Measurements from ENCODE around the gene SLC25A44. TPM values are rescaled to one million over a fixed set of nuclear protein-coding genes. Genes with fewer than 3 reads are reported as not detected.

SLC25A44 gene
- total RNA-seq, 1 donor from 2014 or later: 26.4 TPM

GRCh38 chr1:156155756-156156510 lies 38.0 kb upstream of the SLC25A44 start:
- H3K4me3 Mint-ChIP-seq: peak overlapping the region; percentile 39
- H3K27ac Mint-ChIP-seq: no peak overlapping the region
- CTCF ChIA-PET: interaction anchor here (1.9 kb wide), 1 partner anchor 69 kb away, joined by 9 read pairs; no protein-coding TSS in a partner anchor
- peaks cover 91% of the 10 kb centered on the region for H3K4me1 Mint-ChIP-seq
- no peak for DNase-seq
- no peak for ATAC-seq (ENCODE audit: low read depth)
- POLR2A ChIA-PET: interaction anchor here (0.5 to 2.1 kb wide), 7 partner anchors 8 to 1007 kb away, joined by 3 to 12 read pairs (median 6); partner anchors contain the start of genes PMF1, SLC25A44 and SMG5
- intact Hi-C loops (cut with micrococcal nuclease): loop anchor here (2.0 kb wide), 1 partner anchor 49 kb away; no protein-coding TSS in a partner anchor
- TF ChIP-seq CTCF (IDR thresholded peaks at IDR 0.05): no peak
- peaks cover 15% of the 10 kb centered on the region for H3K27me3 Mint-ChIP-seq
- H3K36me3 Mint-ChIP-seq (ENCODE audit: low read depth): peaks cover 8% of the 10 kb centered on the region
- no peaks in the 10 kb centered on the region for H3K9me3 Mint-ChIP-seq

GRCh38 chr1:156157506-156157905 lies 36.4 kb upstream of the SLC25A44 start:
- Mint-ChIP-seq H3K9me3 (no peaks in the 10 kb centered on the region), H3K4me1 (peaks cover 80% of the 10 kb centered on the region), H3K36me3 (ENCODE audit: low read depth) (peaks cover 8% of the 10 kb centered on the region), H3K27me3 (peaks cover 17% of the 10 kb centered on the region), H3K4me3 (no peak overlapping the region), H3K27ac (no peak overlapping the region)
- ChIA-PET CTCF (interaction anchor here (2.8 kb wide), 1 partner anchor 67 kb away, joined by 7 read pairs; no protein-coding TSS in a partner anchor), POLR2A (interaction anchor here (0.6 to 0.8 kb wide), 3 partner anchors 44 to 137 kb away, joined by 3 to 9 read pairs (median 3); partner anchors contain the start of gene PMF1)
- no peak for ATAC-seq (ENCODE audit: low read depth)
- TF ChIP-seq CTCF (IDR thresholded peaks at IDR 0.05): no peak
- DNase-seq: no peak
- intact Hi-C loops (cut with micrococcal nuclease): no loop called here

GRCh38 chr1:156157966-156158365 lies 35.9 kb upstream of the SLC25A44 start:
- Mint-ChIP-seq H3K27ac (no peak overlapping the region), H3K4me1 (peaks cover 75% of the 10 kb centered on the region), H3K27me3 (peaks cover 17% of the 10 kb centered on the region), H3K4me3 (peak overlapping the region; percentile 21), H3K9me3 (no peaks in the 10 kb centered on the region), H3K36me3 (ENCODE audit: low read depth) (peaks cover 8% of the 10 kb centered on the region)
- CTCF ChIA-PET: interaction anchor here (2.8 kb wide), 1 partner anchor 67 kb away, joined by 7 read pairs; no protein-coding TSS in a partner anchor
- ATAC-seq (ENCODE audit: low read depth): no peak
- intact Hi-C loops (cut with micrococcal nuclease): no loop called here
- no peak for TF ChIP-seq CTCF (IDR thresholded peaks at IDR 0.05)
- POLR2A ChIA-PET: interaction anchor here (0.6 to 0.8 kb wide), 2 partner anchors 44 to 55 kb away, joined by 3 to 9 read pairs; partner anchors contain the start of gene PMF1
- DNase-seq: no peak

- no peak for ATAC-seq (ENCODE audit: low read depth)
- DNase-seq: no peak
- Mint-ChIP-seq H3K4me3 (peak overlapping the region; percentile 71), H3K4me1 (peaks cover 59% of the 10 kb centered on the region), H3K27me3 (peaks cover 17% of the 10 kb centered on the region), H3K9me3 (no peaks in the 10 kb centered on the region), H3K27ac (no peak overlapping the region), H3K36me3 (ENCODE audit: low read depth) (peaks cover 10% of the 10 kb centered on the region)
- intact Hi-C loops (cut with micrococcal nuclease): loop anchor here (1.0 kb wide), 1 partner anchor 9 kb away; no protein-coding TSS in a partner anchor
- CTCF ChIA-PET: interaction anchor here (0.9 to 2.8 kb wide), 2 partner anchors 9 to 65 kb away, joined by 3 to 7 read pairs; no protein-coding TSS in a partner anchor
- POLR2A ChIA-PET: interaction anchor here (1.1 to 1.6 kb wide), 3 partner anchors 9 to 53 kb away, joined by 3 to 5 read pairs (median 5); partner anchors contain the start of genes PMF1 and SLC25A44
- TF ChIP-seq CTCF (IDR thresholded peaks at IDR 0.05): no peak
These were observed 33.7 kb upstream of the SLC25A44 start for GRCh38 chr1:156160000-156160742.
